ENCODE data around the gene ZNF776.

Gene ZNF776

DNA sequence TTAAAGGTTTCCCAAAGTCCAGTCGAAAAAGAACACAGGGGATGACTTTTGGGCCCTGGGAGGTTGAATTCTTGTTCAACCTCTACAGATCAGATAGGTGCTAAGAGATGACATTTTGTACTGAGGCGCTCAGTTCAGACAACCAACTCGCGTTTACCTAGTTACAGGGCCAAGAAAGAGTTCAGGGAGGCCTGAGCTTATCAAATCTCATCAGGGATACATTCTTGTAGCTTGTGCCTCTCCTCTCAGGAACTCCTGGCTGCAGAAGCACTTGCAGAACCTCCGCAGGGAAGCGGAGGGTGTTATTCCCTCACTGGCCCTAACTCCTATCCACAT lies 825 bp downstream of the ZNF776 start:
- no peak for DNase-seq
- H3K9me3 Mint-ChIP-seq, result peaks cover 72% of the 10 kb centered on the region
- TF ChIP-seq, protein P1, sequence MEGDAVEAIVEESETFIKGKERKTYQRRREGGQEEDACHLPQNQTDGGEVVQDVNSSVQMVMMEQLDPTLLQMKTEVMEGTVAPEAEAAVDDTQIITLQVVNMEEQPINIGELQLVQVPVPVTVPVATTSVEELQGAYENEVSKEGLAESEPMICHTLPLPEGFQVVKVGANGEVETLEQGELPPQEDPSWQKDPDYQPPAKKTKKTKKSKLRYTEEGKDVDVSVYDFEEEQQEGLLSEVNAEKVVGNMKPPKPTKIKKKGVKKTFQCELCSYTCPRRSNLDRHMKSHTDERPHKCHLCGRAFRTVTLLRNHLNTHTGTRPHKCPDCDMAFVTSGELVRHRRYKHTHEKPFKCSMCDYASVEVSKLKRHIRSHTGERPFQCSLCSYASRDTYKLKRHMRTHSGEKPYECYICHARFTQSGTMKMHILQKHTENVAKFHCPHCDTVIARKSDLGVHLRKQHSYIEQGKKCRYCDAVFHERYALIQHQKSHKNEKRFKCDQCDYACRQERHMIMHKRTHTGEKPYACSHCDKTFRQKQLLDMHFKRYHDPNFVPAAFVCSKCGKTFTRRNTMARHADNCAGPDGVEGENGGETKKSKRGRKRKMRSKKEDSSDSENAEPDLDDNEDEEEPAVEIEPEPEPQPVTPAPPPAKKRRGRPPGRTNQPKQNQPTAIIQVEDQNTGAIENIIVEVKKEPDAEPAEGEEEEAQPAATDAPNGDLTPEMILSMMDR (IDR thresholded peaks at IDR 0.05), result no peak
- peaks cover 23% of the 10 kb centered on the region for H3K4me1 Mint-ChIP-seq
- peaks cover 10% of the 10 kb centered on the region for H3K27me3 Mint-ChIP-seq (ENCODE audit: low read depth, poor library complexity)
- peak overlapping the region; percentile 95 for H3K4me3 Mint-ChIP-seq
- H3K27ac Mint-ChIP-seq, result no peak overlapping the region
- H3K36me3 Mint-ChIP-seq (ENCODE audit: low read depth), result peaks cover 66% of the 10 kb centered on the region

GRCh38 chr19:57748029-57748428 lies 1.4 kb downstream of the ZNF776 start:
- H3K4me3 Mint-ChIP-seq, result peak overlapping the region; percentile 95
- H3K27me3 Mint-ChIP-seq (ENCODE audit: low read depth, poor library complexity), result peaks cover 10% of the 10 kb centered on the region
- peaks cover 23% of the 10 kb centered on the region for H3K4me1 Mint-ChIP-seq
- DNase-seq, result no peak
- H3K36me3 Mint-ChIP-seq (ENCODE audit: low read depth), result peaks cover 71% of the 10 kb centered on the region
- H3K27ac Mint-ChIP-seq, result peak overlapping the region; percentile 86
- peaks cover 78% of the 10 kb centered on the region for H3K9me3 Mint-ChIP-seq
- TF ChIP-seq, protein P1 (IDR thresholded peaks at IDR 0.05), result no peak

DNA sequence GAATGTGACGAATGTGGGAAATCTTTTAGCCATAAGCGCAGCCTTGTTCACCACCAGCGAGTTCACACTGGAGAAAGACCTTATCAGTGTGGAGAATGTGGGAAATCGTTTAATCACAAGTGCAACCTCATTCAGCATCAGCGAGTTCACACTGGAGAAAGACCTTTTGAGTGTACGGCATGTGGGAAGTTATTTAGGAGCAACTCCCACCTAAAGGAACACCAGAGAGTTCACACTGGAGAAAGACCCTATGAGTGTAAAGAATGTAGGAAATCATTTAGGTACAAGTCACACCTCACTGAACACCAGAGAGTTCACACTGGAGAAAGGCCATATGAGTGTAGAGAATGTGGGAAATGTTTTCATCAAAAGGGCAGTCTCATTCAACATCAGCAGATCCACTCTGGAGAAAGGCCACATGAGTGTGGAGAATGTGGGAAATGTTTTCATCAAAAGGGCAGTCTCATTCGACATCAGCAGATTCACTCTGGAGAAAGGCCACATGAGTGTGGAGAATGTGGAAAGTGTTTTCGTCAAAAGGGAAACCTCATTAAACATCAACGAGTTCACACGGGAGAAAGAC lies 7.6 kb downstream of the ZNF776 start:
- Mint-ChIP-seq H3K36me3 (ENCODE audit: low read depth) (peaks cover 98% of the 10 kb centered on the region), H3K4me3 (no peak overlapping the region), H3K27ac (no peak overlapping the region), H3K4me1 (no peaks in the 10 kb centered on the region), H3K27me3 (ENCODE audit: low read depth, poor library complexity) (peaks cover 11% of the 10 kb centered on the region), H3K9me3 (peaks cover 72% of the 10 kb centered on the region)
- TF ChIP-seq, protein P1 (IDR thresholded peaks at IDR 0.05), result no peak
- no peak for DNase-seq

DNA sequence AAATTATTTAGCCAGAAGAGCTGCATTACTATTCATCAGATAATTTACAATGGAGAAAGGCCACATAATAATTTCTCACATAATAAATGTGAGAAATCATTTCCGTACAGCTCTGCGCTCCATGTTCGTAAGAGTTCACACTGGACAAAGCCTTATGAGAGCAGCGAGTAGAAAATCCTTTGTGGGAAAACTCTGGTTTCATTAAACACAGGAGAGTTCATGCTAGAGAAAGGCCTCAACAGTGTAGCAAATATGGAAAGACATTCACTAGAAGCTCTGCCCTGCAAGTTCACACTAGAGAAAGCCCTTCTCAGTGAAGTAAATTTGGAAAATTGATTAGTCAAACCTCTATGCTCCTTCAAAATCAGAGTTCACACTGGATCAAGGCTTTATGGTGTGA lies 8.4 kb downstream of the ZNF776 start:
- H3K36me3 Mint-ChIP-seq (ENCODE audit: low read depth), result peaks cover 98% of the 10 kb centered on the region
- no peaks in the 10 kb centered on the region for H3K4me1 Mint-ChIP-seq
- H3K27me3 Mint-ChIP-seq (ENCODE audit: low read depth, poor library complexity), result peaks cover 11% of the 10 kb centered on the region
- no peak overlapping the region for H3K4me3 Mint-ChIP-seq
- H3K27ac Mint-ChIP-seq, result no peak overlapping the region
- TF ChIP-seq, protein P1 (IDR thresholded peaks at IDR 0.05), result no peak
- DNase-seq, result no peak
- H3K9me3 Mint-ChIP-seq, result peaks cover 63% of the 10 kb centered on the region

DNA sequence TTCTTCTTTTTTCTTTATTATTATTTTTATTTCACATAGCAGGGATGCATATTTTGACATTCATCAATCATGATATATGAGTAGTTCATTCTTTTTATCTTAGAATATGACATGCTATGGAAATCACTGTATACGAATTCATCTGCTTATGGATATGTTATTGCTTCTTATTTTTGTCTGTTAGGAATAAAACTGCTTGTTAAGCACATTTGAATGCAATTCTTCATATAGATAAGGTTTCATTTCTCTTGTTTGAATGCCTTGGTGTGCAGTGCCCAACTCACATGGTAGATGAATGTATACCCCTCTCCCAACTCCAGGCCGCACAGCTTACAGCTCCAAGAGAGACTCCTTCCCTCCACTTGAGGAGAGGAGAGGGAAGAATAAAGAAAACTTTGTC lies 11.3 kb downstream of the ZNF776 start:
- TF ChIP-seq, protein P1 (IDR thresholded peaks at IDR 0.05), result no peak
- no peak for DNase-seq
- H3K9me3 Mint-ChIP-seq, result peaks cover 35% of the 10 kb centered on the region
- no peak overlapping the region for H3K27ac Mint-ChIP-seq
- H3K4me1 Mint-ChIP-seq, result no peaks in the 10 kb centered on the region
- H3K36me3 Mint-ChIP-seq (ENCODE audit: low read depth), result peaks cover 98% of the 10 kb centered on the region
- peaks cover 3% of the 10 kb centered on the region for H3K27me3 Mint-ChIP-seq (ENCODE audit: low read depth, poor library complexity)
- H3K4me3 Mint-ChIP-seq, result no peak overlapping the region

GRCh38 chr19:57759096-57759495 lies 12.5 kb downstream of the ZNF776 start:
- peaks cover 3% of the 10 kb centered on the region for H3K27me3 Mint-ChIP-seq (ENCODE audit: low read depth, poor library complexity)
- no peak overlapping the region for H3K4me3 Mint-ChIP-seq
- DNase-seq, result no peak
- H3K4me1 Mint-ChIP-seq, result no peaks in the 10 kb centered on the region
- peaks cover 98% of the 10 kb centered on the region for H3K36me3 Mint-ChIP-seq (ENCODE audit: low read depth)
- H3K27ac Mint-ChIP-seq, result no peak overlapping the region
- peaks cover 27% of the 10 kb centered on the region for H3K9me3 Mint-ChIP-seq
- TF ChIP-seq, protein P1 (IDR thresholded peaks at IDR 0.05), result no peak
